Activated CD8-positive, alpha-beta memory T cell treated with anti-CD3 and anti-CD28 coated beads, Interleukin-2, amount 50 U/mL, for 48 hours (primary cell): Measurements from ENCODE around the gene WIPI1.
"Not testable (repeated sequence)": the region's sequence is repeated elsewhere in the genome, so short reads cannot be mapped to it uniquely, and the experiment has no call there.

Experiments
- DNase-seq: peaks from one replicate; pipeline ENCODE4 v3.0.0-alpha.2; 2020

Gene WIPI1

GRCh38 chr17:68457168-68457538 lies at the start of gene WIPI1:
Gene WIPI1 (minus strand): TSS chr17:68457496. CDS start chr17:68457421, 75 bp downstream.
- DNase-seq, result no peak

GRCh38 chr17:68505951-68506350 lies 48.7 kb upstream of the WIPI1 start:
- DNase-seq, result no peak

- DNase-seq, result no peak
These were observed 43.8 kb upstream of the WIPI1 start for GRCh38 chr17:68501074-68501473.

GRCh38 chr17:68499587-68499986 lies 42.3 kb upstream of the WIPI1 start:
- DNase-seq, result no peak

GRCh38 chr17:68498479-68499326 lies 41.4 kb upstream of the WIPI1 start:
- no peak for DNase-seq

GRCh38 chr17:68497885-68498319 lies 40.6 kb upstream of the WIPI1 start:
- DNase-seq, result no peak

GRCh38 chr17:68495081-68495480 lies 37.8 kb upstream of the WIPI1 start:
- DNase-seq, result no peak

GRCh38 chr17:68492394-68493054 lies 35.2 kb upstream of the WIPI1 start:
- not testable (repeated sequence) for DNase-seq

GRCh38 chr17:68491381-68492231 lies 34.3 kb upstream of the WIPI1 start:
- no peak for DNase-seq

GRCh38 chr17:68489919-68490318 lies 32.6 kb upstream of the WIPI1 start:
- no peak for DNase-seq

GRCh38 chr17:68484458-68484857 lies 27.2 kb upstream of the WIPI1 start:
- DNase-seq, result no peak

- no peak for DNase-seq
These were observed 25.3 kb upstream of the WIPI1 start for GRCh38 chr17:68482576-68483041.

GRCh38 chr17:68480885-68481284 lies 23.6 kb upstream of the WIPI1 start:
- DNase-seq, result no peak

- DNase-seq, result no peak
These were observed 13.7 kb upstream of the WIPI1 start for GRCh38 chr17:68470961-68471360.

GRCh38 chr17:68468788-68469187 lies 11.5 kb upstream of the WIPI1 start:
- no peak for DNase-seq

- no peak for DNase-seq
These were observed 11.0 kb upstream of the WIPI1 start for GRCh38 chr17:68468334-68468733.

- DNase-seq, result no peak
These were observed 6.1 kb upstream of the WIPI1 start for GRCh38 chr17:68463211-68464019.

- DNase-seq, result peak; percentile 68
These were observed 5.3 kb upstream of the WIPI1 start for GRCh38 chr17:68462381-68463210.

GRCh38 chr17:68461589-68461988 lies 4.3 kb upstream of the WIPI1 start:
- peak; percentile 72 for DNase-seq

GRCh38 chr17:68461122-68461539 lies 3.8 kb upstream of the WIPI1 start:
- DNase-seq, result no peak

- no peak for DNase-seq
These were observed 3.4 kb upstream of the WIPI1 start for GRCh38 chr17:68460715-68461114.
